Stimulated activated naive CD8-positive, alpha-beta T cell treated with anti-CD3 and anti-CD28 coated beads, Interleukin-15, amount 100 ng/mL, for 72 hours (primary cell): ENCODE measurements around the gene NUB1.

Source experiments
- ATAC-seq: fragments of 150-1000 bp; cut with Tn5 transposase; 2 replicates; pipeline ENCODE4 v1.10.0; 2021; ENCODE audit warnings: mild to moderate bottlenecking, moderate library complexity
- DNase-seq, 2 donors: peaks; one replicate each; pipeline ENCODE4 v3.0.0; 2021 to 2022
- H3K27ac Mint-ChIP-seq, 2 donors: one replicate each; pipeline ENCODE4 v1.8.0; 2022; ENCODE audit warnings: mild to moderate bottlenecking in 2 of 2, mixed read lengths in 2 of 2, moderate library complexity in 2 of 2
- H3K27me3 Mint-ChIP-seq: one replicate; pipeline ENCODE4 v1.8.0; 2022; ENCODE audit warnings: mixed read lengths
- H3K4me1 Mint-ChIP-seq: one replicate; pipeline ENCODE4 v1.8.0; 2022; ENCODE audit warnings: mild to moderate bottlenecking, mixed read lengths
- H3K4me3 Mint-ChIP-seq, 2 donors: one replicate each; pipeline ENCODE4 v1.8.0; 2022; ENCODE audit warnings: mild to moderate bottlenecking in 2 of 2, mixed read lengths in 2 of 2, moderate library complexity in 1 of 2
- H3K9me3 Mint-ChIP-seq, 2 donors: one replicate each; pipeline ENCODE4 v1.8.0; 2022; ENCODE audit warnings: mixed read lengths in 2 of 2

NUB1 gene

DNA sequence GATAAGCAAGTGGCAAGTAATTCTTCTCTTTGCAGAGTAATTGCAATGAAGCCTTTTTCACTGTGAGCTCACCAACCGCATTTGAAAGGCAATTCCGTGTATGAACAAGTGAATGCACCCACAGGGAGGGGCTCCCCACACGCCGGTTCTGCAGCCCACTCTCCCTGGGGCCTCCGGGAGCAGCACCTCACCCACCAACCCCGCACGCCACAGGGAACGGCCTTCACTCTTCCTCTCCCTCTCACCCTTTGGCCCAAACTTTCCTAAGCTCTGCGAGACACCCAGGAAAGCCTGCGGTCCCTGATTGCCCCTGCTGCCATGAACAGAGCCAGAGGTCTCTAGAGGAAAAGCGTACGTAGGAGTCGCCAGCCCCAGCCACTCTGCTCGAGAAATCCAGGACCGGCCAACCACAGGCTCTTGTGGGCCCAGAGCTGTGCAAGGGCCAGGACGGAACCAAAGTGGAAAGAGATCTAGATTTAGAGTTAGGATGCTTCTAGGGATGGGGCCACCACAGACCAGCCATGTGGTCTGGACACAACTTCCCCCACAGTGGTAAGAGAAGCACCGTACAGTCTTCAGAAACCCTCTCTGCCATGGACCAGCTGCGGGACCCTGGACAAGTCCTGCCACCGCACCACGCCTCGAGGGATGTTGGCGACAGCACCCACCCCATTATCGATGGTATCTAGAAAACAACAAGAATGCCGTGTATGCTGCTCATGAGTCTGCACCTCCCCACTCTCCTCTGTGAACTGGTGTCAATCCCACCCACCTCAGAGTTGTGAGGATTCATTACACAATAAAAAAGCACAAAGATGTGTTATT, 64.7 kb downstream of the NUB1 start:
- H3K4me3 Mint-ChIP-seq = no peak overlapping the region
- ATAC-seq (no peak), DNase-seq (no peak)
- H3K27ac Mint-ChIP-seq = peak overlapping the region in 1 of 2 donors; percentile 4
- peaks cover 27% of the 10 kb centered on the region for H3K27me3 Mint-ChIP-seq
- peaks cover 25% of the 10 kb centered on the region for H3K4me1 Mint-ChIP-seq
- no peaks in the 10 kb centered on the region for H3K9me3 Mint-ChIP-seq

DNA sequence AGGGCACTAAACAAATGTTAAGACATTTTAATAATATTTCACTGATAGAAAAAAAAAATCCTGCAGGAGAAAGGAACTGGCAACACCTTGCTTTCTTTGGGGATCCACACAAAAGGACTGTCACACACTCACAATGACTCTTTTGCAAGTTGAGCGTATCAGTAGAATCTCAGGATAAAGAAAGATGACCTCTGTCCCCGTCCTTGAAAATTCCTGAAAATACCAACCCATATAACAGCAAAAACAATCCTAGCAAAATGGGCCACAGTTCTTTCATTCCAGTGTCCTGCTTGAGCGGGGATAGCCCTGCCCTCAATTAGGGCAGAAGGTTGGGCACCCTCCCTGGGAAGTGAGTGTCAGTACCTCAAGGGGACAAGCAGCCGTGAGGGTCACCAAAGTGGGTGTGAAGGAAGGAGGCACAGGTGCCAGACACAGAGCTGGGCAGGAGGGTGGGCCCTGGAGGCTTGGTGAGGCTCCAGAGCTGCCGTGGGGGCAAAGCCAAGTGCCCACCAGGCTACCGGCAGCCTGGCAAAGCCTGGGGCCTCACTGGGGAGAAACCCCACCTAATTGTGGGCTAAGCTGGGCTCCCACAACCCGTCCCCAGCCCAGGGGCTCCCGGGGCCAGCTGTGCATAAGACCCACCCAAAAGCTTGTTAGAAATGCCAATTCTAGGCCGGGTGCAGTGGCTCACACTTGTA, 65.4 kb downstream of the NUB1 start:
- no peak overlapping the region for H3K4me3 Mint-ChIP-seq
- peaks cover 33% of the 10 kb centered on the region for H3K4me1 Mint-ChIP-seq
- H3K27me3 Mint-ChIP-seq = peaks cover 35% of the 10 kb centered on the region
- H3K27ac Mint-ChIP-seq = no peak overlapping the region
- no peak for DNase-seq
- no peak for ATAC-seq
- no peaks in the 10 kb centered on the region for H3K9me3 Mint-ChIP-seq

DNA sequence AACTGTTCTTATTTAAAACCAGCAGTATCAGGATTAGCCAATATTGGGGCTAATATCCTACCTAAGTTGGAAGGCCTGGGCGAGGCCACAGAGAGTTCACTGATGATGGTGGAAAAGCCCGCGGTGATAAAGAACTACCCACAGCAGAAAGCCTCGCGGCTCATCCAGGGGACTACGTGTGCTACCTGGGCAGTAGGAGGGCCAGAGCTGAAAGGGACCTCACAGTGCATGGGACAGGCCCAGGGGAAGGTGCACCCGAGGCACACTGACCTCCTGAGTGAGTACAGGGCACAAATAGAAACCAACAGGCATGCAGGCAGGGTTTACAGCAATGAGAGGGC, 66.9 kb downstream of the NUB1 start:
- peaks cover 47% of the 10 kb centered on the region for H3K4me1 Mint-ChIP-seq
- peak overlapping the region; percentile 67 to 68 for H3K4me3 Mint-ChIP-seq
- H3K27me3 Mint-ChIP-seq = peaks cover 49% of the 10 kb centered on the region
- no peak overlapping the region for H3K27ac Mint-ChIP-seq
- H3K9me3 Mint-ChIP-seq = no peaks in the 10 kb centered on the region
- DNase-seq (no peak), ATAC-seq (no peak)

DNA sequence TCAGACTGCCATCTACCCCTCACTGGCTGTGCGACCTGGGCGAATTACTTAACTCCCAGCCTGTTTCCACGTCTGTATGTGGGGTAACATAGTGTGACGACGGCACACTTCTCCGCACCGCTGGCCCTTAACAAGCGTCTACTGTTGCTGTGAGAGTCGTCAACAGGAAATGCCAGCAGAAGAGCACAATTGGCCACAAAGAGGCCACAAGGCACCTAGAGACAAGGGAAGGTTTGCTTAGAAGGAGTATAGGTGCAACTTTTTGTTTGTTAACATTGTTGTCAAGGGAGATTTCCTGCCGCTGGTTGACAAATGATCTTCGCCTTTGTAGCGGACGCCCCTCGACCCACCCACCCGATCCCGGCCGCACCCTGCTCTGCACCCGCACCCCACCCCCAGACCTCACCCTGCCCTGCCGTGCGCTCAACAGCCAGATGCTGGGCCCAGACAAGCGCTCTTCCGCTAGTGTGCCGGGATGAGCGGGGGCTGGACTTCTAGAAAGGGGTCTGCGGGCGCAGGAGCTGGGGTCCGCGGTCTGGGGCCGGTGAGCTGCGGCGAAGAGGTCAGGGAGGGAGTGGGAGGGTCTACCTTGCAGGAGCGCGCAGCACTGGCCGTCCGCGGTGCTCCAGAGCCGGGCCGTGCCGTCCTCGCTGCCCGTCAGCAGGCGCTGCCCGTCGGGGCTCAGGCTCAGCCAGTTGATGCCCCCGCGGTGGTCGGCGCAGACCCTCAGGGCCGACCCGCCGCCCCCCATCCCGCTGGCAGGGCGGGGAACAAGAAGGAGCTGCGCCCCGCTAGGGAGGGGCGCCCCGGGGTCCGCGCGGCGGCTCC, 67.4 kb downstream of the NUB1 start:
- H3K27ac Mint-ChIP-seq = peak overlapping the region in 1 of 2 donors; percentile 27
- peaks cover 53% of the 10 kb centered on the region for H3K4me1 Mint-ChIP-seq
- H3K4me3 Mint-ChIP-seq = peak overlapping the region; percentile 67 to 68
- H3K9me3 Mint-ChIP-seq = no peaks in the 10 kb centered on the region
- no peak for DNase-seq
- H3K27me3 Mint-ChIP-seq = peaks cover 49% of the 10 kb centered on the region
- ATAC-seq = peak; percentile 57

DNA sequence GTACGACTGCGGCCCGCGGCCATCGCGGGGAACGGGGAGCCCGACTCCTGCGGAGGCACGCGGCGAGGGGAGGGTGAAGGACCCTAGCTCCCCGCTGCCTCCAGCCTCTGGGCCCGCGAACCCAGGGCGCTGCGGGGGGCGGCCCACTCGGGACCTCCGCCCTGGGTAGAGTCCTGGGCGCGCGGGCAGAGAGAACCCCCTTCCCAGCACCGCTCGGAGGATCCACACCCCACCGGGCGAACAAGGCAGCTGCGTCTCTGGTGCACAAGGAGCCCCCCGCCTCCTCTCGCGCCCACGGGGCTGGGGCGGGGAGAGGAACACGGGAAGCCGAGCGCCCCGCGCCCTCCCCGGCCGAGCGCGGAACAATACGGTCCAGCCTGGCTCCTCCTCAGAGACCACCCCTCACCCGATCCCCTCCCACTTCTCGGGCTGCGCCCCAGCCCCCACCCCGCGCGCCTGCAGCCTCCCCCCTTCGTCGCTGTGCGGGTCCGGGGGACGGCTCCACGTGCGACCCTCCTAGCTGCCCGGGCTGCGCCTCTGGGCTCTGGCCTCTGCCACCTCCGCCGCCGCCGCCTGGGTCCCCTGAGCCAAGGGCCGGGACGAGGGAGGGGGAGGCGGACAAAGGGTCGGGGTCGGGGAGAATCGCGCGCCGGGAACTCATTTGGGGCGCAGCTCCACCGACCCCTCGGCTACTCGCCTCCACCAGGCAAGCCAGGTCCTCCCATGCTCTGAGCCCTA, 68.2 kb downstream of the NUB1 start, which contains the start of gene WDR86:
WDR86 (minus strand) TSS at position 372 of the 738 bp plus-strand sequence. CDS start 449 bp downstream, outside the sequence.
- ATAC-seq (peak; percentile 41), DNase-seq (no peak)
- H3K27ac Mint-ChIP-seq = peak within 1 kb of the TSS; percentile 27 to 69
- H3K9me3 Mint-ChIP-seq = no peaks in the 10 kb centered on the region
- H3K27me3 Mint-ChIP-seq = peaks cover 49% of the 10 kb centered on the region
- peaks cover 60% of the 10 kb centered on the region for H3K4me1 Mint-ChIP-seq
- H3K4me3 Mint-ChIP-seq = peak within 1 kb of the TSS; percentile 67 to 78

DNA sequence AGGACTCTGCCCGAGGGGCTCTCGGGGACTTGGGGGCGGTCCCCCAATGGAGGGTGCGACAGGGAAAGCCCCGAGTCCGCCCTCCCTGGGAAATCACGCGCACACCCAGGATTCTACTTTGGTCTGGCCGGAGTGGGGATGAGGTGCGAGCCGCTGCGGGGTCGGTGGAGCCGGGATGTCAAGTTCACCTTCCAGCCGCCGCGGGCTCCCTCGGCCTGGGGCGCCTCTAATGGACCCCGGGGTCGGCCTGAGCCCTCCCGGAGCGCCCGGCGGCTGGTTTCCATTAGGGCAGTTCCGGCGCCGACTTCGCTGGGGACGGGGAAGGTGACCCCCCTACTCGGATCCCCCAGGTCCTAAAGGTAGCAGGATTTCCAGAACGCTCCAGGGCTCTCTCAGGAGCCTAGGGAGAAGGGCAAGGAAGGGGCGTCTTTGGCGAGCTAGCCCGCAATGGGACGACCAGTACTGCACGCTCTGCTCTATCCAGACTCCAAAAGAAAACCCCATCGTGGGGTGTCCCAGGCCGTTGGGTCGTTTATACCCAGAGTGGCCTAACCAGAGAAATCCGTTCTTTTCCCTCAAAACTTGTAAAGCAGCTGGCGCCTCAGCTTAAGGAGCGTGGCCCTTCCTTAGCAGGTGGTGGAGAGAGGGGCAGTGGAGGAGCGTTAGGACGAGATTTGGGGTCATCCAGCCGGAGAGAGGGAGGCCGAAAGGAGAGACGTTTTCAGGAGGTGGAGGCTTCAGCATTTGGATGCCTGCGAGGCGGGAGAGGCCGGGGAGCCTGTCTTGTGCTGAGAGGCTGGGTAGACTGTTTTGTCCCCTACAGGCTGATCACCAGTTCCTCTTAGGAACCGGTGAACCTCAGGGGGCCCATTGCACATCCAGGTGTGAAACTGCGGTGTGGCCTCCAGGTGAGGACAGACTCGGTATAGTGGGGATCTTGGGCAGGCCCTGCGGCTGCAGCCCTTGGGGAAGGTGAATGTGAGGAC, 69.1 kb downstream of the NUB1 start:
- peaks cover 60% of the 10 kb centered on the region for H3K4me1 Mint-ChIP-seq
- peak overlapping the region in 1 of 2 donors; percentile 69 for H3K27ac Mint-ChIP-seq
- DNase-seq = no peak
- H3K4me3 Mint-ChIP-seq = peak overlapping the region; percentile 37 to 78
- ATAC-seq = peak; percentile 3
- peaks cover 49% of the 10 kb centered on the region for H3K27me3 Mint-ChIP-seq
- no peaks in the 10 kb centered on the region for H3K9me3 Mint-ChIP-seq

DNA sequence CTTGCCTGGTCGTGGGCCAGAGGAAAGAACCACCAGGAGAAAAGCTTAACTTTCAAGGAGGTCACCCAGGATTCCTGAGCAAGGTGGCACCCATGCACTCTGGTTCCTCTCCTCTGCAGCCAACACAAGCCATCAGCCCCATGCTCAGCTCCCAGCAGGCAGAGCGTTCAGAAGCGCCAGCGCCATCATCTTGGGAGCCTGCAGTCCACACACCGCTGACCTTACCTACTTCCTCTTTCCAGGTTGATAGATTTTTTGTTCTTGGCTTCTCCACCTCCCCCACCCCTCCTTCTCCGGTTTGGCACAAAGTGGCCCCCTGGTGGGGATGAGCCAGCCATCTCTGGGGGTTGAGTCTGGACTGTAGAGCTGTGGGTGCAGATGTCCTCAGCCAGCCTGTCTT, 69.9 kb downstream of the NUB1 start:
- H3K27ac Mint-ChIP-seq = no peak overlapping the region
- H3K4me3 Mint-ChIP-seq = no peak overlapping the region
- ATAC-seq (no peak), DNase-seq (no peak)
- H3K27me3 Mint-ChIP-seq = peaks cover 49% of the 10 kb centered on the region
- no peaks in the 10 kb centered on the region for H3K9me3 Mint-ChIP-seq
- peaks cover 60% of the 10 kb centered on the region for H3K4me1 Mint-ChIP-seq

DNA sequence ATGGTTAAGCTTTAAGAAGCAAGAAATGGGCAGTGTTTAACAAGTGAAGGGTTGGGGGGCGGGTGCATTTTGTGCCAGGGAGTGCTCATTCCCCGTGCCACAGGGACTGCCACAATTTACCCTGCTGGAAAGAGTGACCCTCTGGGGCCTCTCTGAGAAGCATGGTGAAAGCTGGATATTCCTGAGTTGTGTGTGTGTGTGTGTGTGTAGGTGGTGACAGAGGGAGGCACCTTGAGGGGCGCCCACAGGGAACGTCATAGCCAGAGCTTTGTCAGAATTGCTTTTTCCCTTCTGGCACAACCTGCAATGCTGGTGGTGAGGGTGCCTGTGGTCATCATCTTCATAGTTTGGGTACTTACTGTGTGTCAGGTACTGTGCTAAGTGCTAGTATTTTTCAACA, 70.7 kb downstream of the NUB1 start:
- no peak overlapping the region for H3K27ac Mint-ChIP-seq
- no peak overlapping the region for H3K4me3 Mint-ChIP-seq
- H3K4me1 Mint-ChIP-seq = peaks cover 60% of the 10 kb centered on the region
- DNase-seq (no peak), ATAC-seq (no peak)
- H3K27me3 Mint-ChIP-seq = peaks cover 49% of the 10 kb centered on the region
- H3K9me3 Mint-ChIP-seq = no peaks in the 10 kb centered on the region

DNA sequence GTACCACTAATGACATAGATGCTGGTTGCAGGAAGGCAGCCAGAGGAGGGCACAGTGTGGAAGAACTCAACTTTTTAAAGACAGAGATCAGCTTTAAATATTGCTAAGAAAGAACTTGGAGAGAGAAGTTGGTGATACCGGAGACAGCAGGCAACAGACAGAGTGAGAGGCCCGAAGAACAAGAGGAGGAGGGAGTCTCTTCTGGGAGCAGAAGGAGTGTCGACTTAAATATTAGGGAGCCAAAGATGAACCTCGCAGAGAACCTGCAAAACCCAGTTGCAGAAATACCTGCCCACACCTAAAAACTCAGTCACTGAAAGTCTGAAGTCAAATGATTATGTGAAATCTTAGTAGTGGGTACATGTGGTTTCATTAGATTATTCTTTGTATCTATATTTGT, 71.6 kb downstream of the NUB1 start:
- H3K4me1 Mint-ChIP-seq = peaks cover 60% of the 10 kb centered on the region
- peaks cover 48% of the 10 kb centered on the region for H3K27me3 Mint-ChIP-seq
- no peak overlapping the region for H3K4me3 Mint-ChIP-seq
- H3K9me3 Mint-ChIP-seq = peaks cover 0 to 3% of the 10 kb centered on the region in 2 donors
- H3K27ac Mint-ChIP-seq = no peak overlapping the region
- DNase-seq (no peak), ATAC-seq (no peak)

DNA sequence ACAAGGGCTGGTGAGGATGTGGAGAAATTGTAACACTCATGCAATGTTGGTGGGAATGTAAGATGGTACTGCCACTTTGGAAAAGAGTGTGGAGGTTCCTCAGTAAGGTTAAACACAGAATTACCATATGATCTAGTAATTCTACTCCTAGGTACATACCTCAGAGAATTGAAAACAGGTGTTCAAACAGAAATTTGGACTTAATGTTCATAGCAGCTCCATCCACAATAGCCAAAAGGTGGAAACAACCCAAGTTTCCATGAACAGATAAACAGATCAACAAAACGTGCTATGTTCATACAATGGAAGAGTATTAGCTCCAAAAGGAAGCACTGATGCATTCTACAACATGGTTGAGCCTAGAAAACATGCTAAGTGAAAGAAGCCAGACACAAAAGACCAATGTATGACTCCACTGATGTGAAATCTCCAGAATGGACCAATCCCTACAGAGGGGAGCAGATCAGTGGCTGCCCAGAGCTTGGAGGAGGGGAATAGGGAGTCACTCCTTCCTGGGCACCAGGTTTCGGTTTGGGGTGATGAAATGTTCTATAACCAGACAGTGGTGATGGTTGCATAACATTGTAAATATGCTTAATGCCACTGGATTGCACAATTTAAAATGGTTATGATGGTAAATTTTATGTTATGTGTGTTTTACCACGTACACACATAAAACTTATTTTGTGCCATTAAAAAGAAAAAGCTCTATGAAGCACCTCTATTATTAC, 73.9 kb downstream of the NUB1 start:
- no peak for ATAC-seq
- DNase-seq = no peak
- no peak overlapping the region for H3K27ac Mint-ChIP-seq
- no peak overlapping the region for H3K4me3 Mint-ChIP-seq
- H3K9me3 Mint-ChIP-seq = peaks cover 6 to 8% of the 10 kb centered on the region in 2 donors
- H3K4me1 Mint-ChIP-seq = peaks cover 42% of the 10 kb centered on the region
- H3K27me3 Mint-ChIP-seq = peaks cover 29% of the 10 kb centered on the region

DNA sequence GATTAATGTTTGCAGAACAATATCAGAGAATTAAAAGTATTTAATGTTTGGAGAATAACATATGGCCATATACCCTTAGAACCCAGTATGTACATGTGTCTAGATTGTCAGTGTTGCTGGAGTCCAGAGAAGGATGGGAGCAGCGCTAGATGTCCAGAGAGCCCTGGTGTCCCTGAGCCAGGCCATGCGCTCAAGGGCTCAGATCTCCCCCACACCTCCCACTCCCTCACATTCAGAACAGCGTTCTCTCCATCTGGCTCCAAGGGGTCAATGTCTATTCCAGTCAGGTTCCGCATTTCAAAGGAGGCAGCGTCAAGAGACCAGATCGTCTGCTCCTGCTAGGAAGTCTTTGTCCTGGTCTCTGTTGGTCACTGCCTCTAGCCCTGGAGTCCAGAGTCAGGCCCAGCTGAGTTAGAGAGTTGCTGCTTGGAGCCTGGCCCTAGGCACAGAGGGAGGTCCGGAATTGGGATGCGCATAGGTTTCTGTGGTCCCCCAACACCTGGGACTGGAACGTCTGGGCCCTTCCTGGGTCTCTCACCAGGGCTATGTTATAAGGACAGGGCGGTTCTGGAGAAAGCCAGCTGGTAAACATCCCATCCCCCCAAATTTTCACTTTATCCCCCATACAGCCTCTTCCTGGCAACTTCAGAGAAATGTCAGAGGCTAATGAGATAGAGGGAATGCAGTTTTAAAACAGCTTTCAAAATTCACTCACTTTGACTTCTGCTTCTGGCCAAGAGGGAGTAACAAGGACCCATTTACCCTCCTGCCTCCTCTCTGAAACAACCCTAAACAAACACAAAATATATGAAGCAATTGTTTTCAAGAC, 74.7 kb downstream of the NUB1 start:
- peaks cover 35% of the 10 kb centered on the region for H3K4me1 Mint-ChIP-seq
- peaks cover 22% of the 10 kb centered on the region for H3K27me3 Mint-ChIP-seq
- ATAC-seq = no peak
- peaks cover 10 to 11% of the 10 kb centered on the region in 2 donors for H3K9me3 Mint-ChIP-seq
- H3K27ac Mint-ChIP-seq = no peak overlapping the region
- no peak for DNase-seq
- H3K4me3 Mint-ChIP-seq = no peak overlapping the region

DNA sequence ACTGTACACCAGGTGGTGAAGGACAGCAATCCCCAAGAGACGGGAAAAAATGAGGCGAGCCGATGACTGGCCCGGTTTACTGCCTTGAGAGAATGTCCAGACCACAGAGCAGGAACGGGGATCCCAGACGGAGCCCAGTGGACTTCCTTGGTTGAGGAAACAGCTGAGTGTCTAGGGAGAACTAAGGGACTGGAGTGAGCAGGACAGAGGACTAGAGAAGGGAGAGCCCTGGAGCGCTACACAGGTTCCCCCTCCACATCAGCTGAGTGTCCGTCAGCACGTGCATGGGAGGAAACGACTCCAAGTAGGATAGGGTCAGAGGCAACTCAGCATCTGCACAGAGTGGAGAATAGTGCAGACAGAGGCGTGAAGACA, 75.3 kb downstream of the NUB1 start:
- Mint-ChIP-seq H3K27ac (no peak overlapping the region), H3K4me1 (peaks cover 29% of the 10 kb centered on the region), H3K27me3 (peaks cover 20% of the 10 kb centered on the region), H3K4me3 (no peak overlapping the region), H3K9me3 (peaks cover 10 to 15% of the 10 kb centered on the region in 2 donors)
- ATAC-seq (no peak), DNase-seq (no peak)

DNA sequence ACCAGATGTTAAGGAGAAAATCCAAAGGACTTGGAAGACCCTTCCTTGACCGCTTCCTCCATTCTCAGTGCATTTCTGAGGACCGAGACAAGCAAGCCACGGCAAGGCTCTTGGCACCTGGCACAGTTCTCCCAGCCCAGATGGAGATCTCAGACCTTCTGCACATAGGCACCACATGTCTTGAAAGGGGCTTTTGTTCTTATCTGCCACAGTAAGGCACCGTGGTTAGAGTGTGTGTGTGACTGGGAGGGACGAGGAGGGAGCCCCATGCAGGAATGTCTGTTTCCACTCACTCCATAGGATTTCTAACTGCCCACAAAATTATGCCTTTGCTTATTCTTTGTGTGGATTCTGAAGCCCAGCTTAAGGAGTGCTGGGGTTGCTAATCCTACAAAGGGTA, 78.5 kb downstream of the NUB1 start:
- peaks cover 10 to 21% of the 10 kb centered on the region in 2 donors for H3K9me3 Mint-ChIP-seq
- no peaks in the 10 kb centered on the region for H3K4me1 Mint-ChIP-seq
- no peak for ATAC-seq
- H3K4me3 Mint-ChIP-seq = no peak overlapping the region
- H3K27me3 Mint-ChIP-seq = peaks cover 9% of the 10 kb centered on the region
- no peak for DNase-seq
- no peak overlapping the region for H3K27ac Mint-ChIP-seq
